GM18861 (cell line): ENCODE measurements around the gene POP4.

Experiments used
- ATAC-seq: cut with Tn5 transposase; IDR thresholded peaks from one replicate; pipeline ENCODE4 v1.9.1; 2021; ENCODE audit not compliant: unreplicated experiment

POP4 gene

GRCh38 chr19:29660835-29661234 is 54.8 kb downstream of the POP4 start:
- no peak for ATAC-seq

GRCh38 chr19:29662278-29662603 is 56.2 kb downstream of the POP4 start:
- ATAC-seq = no peak

- no peak for ATAC-seq
Measured at GRCh38 chr19:29662604-29663404, 56.7 kb downstream of the POP4 start.

- ATAC-seq = no peak
Measured at GRCh38 chr19:29663861-29664752, 58.0 kb downstream of the POP4 start.

GRCh38 chr19:29664753-29665214 is 58.7 kb downstream of the POP4 start:
- ATAC-seq = no peak

GRCh38 chr19:29665215-29665825 is 59.2 kb downstream of the POP4 start, which contains the start of gene PLEKHF1:
Gene PLEKHF1, plus strand, starts transcription at chr19:29665461. Its CDS starts 8,379 bp downstream, at chr19:29673840.
- peak; percentile 76 for ATAC-seq

- no peak for ATAC-seq
Measured at GRCh38 chr19:29665826-29666577, 59.9 kb downstream of the POP4 start.
